Parathyroid adenoma (tissue), 2 donors: ENCODE results near the gene TLCD3A.

Experiments
- H2AFZ ChIP-seq: fragments of 300-600 bp; sonication (generic); one replicate; pipeline ENCODE4 v1.7.0; 2017; ENCODE audit warnings: antibody characterized with exemption, mild to moderate bottlenecking
- H3K27ac ChIP-seq: fragments of 300-600 bp; sonication (generic); one replicate; pipeline ENCODE4 v1.7.0; 2017
- H3K27me3 ChIP-seq: fragments of 300-600 bp; sonication (generic); one replicate; pipeline ENCODE4 v1.7.0; 2017; ENCODE audit warnings: low read length; ENCODE audit not compliant: control insufficient read depth, insufficient read depth
- H3K36me3 ChIP-seq: fragments of 300-600 bp; sonication (generic); one replicate; pipeline ENCODE4 v1.7.0; 2017; ENCODE audit warnings: low read length; ENCODE audit not compliant: control insufficient read depth, insufficient read depth
- H3K4me1 ChIP-seq: fragments of 300-600 bp; sonication (generic); one replicate; pipeline ENCODE4 v1.7.0; 2017; ENCODE audit warnings: control low read depth
- H3K4me2 ChIP-seq: fragments of 300-600 bp; sonication (generic); one replicate; pipeline ENCODE4 v1.7.0; 2017; ENCODE audit warnings: low read length
- H3K4me3 ChIP-seq: fragments of 300-600 bp; sonication (generic); one replicate; pipeline ENCODE4 v1.7.0; 2017; ENCODE audit warnings: low read depth, low read length
- H3K79me2 ChIP-seq: fragments of 300-600 bp; sonication (generic); one replicate; pipeline ENCODE4 v1.7.0; 2017; ENCODE audit warnings: control low read depth
- H3K9ac ChIP-seq: fragments of 300-600 bp; sonication (generic); one replicate; pipeline ENCODE4 v1.7.0; 2017; ENCODE audit warnings: mild to moderate bottlenecking
- H3K9me3 ChIP-seq: fragments of 300-600 bp; sonication (generic); one replicate; pipeline ENCODE4 v1.7.0; 2017; ENCODE audit warnings: low read length; ENCODE audit not compliant: control insufficient read depth
- TF ChIP-seq, protein P1 (sequence below): fragments of 300-600 bp; sonication (generic); IDR thresholded peaks from one replicate; pipeline ENCODE4 v1.7.0; 2017; ENCODE audit warnings: antibody characterized with exemption, mild to moderate bottlenecking
- donor health status: primary hyperparathyroidism.

The TLCD3A gene

GRCh38 chr17:731644-732066, 741 bp upstream of the TLCD3A start:
- Histone ChIP-seq H3K79me2 (no peaks in the 10 kb centered on the region), H3K9ac (peak overlapping the region; percentile 61), H2AFZ (peak overlapping the region; percentile 98), H3K27me3 (no peaks in the 10 kb centered on the region), H3K4me3 (peak overlapping the region; percentile 59), H3K36me3 (no peaks in the 10 kb centered on the region), H3K4me1 (peaks cover 4% of the 10 kb centered on the region), H3K9me3 (no peaks in the 10 kb centered on the region), H3K4me2 (peak overlapping the region; percentile 85), H3K27ac (peak overlapping the region; percentile 15)
- TF ChIP-seq, protein P1, sequence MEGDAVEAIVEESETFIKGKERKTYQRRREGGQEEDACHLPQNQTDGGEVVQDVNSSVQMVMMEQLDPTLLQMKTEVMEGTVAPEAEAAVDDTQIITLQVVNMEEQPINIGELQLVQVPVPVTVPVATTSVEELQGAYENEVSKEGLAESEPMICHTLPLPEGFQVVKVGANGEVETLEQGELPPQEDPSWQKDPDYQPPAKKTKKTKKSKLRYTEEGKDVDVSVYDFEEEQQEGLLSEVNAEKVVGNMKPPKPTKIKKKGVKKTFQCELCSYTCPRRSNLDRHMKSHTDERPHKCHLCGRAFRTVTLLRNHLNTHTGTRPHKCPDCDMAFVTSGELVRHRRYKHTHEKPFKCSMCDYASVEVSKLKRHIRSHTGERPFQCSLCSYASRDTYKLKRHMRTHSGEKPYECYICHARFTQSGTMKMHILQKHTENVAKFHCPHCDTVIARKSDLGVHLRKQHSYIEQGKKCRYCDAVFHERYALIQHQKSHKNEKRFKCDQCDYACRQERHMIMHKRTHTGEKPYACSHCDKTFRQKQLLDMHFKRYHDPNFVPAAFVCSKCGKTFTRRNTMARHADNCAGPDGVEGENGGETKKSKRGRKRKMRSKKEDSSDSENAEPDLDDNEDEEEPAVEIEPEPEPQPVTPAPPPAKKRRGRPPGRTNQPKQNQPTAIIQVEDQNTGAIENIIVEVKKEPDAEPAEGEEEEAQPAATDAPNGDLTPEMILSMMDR, result no peak

DNA sequence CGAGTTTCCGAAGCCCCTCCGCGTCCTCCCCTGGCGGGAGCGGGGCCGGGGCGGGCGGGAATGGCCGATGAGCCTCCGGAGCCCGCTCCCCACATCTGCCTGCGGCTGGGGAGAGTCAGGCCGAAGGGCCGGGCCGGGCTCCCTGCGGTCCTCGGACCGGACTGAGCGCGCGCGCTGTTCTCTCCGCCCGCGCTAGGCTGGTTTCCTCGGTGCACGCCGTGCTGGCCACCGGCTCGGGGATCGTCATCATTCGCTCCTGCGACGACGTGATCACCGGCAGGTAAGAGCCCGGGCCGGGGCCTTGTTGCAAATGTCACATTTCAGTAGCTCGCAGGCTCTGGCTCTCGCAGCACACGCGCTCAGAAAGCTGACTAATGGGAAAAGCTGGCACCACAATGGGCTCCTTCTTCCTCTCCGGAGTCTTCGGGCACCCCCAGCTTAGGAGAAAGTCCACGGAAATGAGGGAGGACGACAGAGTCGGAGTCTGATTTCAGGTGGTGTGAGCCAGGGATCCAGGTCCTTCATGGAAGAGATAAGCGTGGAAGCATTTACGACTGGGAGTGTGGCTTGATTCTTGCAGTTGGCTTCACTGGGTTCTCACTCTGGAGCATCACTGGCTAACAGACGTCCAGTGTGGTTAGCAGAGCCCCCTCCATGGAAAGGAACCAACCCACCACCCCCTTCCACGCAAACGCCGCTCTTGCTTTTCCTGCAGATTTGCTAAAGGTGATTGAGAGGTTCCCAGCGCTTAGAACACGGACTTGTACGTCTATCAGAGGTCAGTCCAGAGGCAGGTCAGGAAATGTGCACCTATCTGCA, 715 bp downstream of the TLCD3A start:
- H3K4me3 ChIP-seq, result peak overlapping the region; percentile 42
- H3K9me3 ChIP-seq, result no peaks in the 10 kb centered on the region
- H3K79me2 ChIP-seq, result no peaks in the 10 kb centered on the region
- peaks cover 4% of the 10 kb centered on the region for H3K4me1 ChIP-seq
- no peak overlapping the region for H3K27ac ChIP-seq
- H2AFZ ChIP-seq, result peak overlapping the region; percentile 65
- no peak overlapping the region for H3K9ac ChIP-seq
- H3K36me3 ChIP-seq, result no peaks in the 10 kb centered on the region
- TF ChIP-seq, protein P1, result no peak
- H3K27me3 ChIP-seq, result no peaks in the 10 kb centered on the region
- H3K4me2 ChIP-seq, result peak overlapping the region; percentile 66

- H3K4me1 ChIP-seq, result peaks cover 4% of the 10 kb centered on the region
- H3K36me3 ChIP-seq, result no peaks in the 10 kb centered on the region
- no peaks in the 10 kb centered on the region for H3K27me3 ChIP-seq
- TF ChIP-seq, protein P1, result no peak
- no peak overlapping the region for H3K4me2 ChIP-seq
- H3K4me3 ChIP-seq, result no peak overlapping the region
- no peak overlapping the region for H3K27ac ChIP-seq
- H2AFZ ChIP-seq, result no peak overlapping the region
- H3K9ac ChIP-seq, result no peak overlapping the region
- no peaks in the 10 kb centered on the region for H3K79me2 ChIP-seq
- H3K9me3 ChIP-seq, result no peaks in the 10 kb centered on the region
These were observed 1.3 kb downstream of the TLCD3A start for GRCh38 chr17:733743-734142.

GRCh38 chr17:737561-738113, 5.2 kb downstream of the TLCD3A start:
- TF ChIP-seq, protein P1, result no peak
- Histone ChIP-seq H3K79me2 (no peaks in the 10 kb centered on the region), H2AFZ (no peak overlapping the region), H3K27ac (no peak overlapping the region), H3K4me2 (no peak overlapping the region), H3K27me3 (no peaks in the 10 kb centered on the region), H3K9me3 (no peaks in the 10 kb centered on the region), H3K36me3 (no peaks in the 10 kb centered on the region), H3K4me3 (no peak overlapping the region), H3K4me1 (peaks cover 4% of the 10 kb centered on the region), H3K9ac (no peak overlapping the region)
